IgD-negative memory B cell (primary cell): ENCODE data around the gene DNAL1. TPM values are rescaled to one million over a fixed set of nuclear protein-coding genes. Genes with fewer than 3 reads are reported as not detected.

ENCODE experiments used
- H3K27ac Mint-ChIP-seq, 3 donors: one replicate each; pipeline ENCODE4 v1.8.0; 2020 to 2022; ENCODE audit warnings: mild to moderate bottlenecking in 3 of 3, mixed read lengths in 3 of 3, moderate library complexity in 1 of 3
- H3K27me3 Mint-ChIP-seq: one replicate; pipeline ENCODE4 v1.8.0; 2021; ENCODE audit warnings: mixed read lengths
- H3K36me3 Mint-ChIP-seq: one replicate; pipeline ENCODE4 v1.8.0; 2020; ENCODE audit warnings: mild to moderate bottlenecking, mixed read lengths
- H3K4me1 Mint-ChIP-seq, 3 donors: one replicate each; pipeline ENCODE4 v1.8.0; 2020 to 2022; ENCODE audit warnings: mixed read lengths in 3 of 3, mild to moderate bottlenecking in 1 of 3
- H3K4me3 Mint-ChIP-seq, 4 donors: one replicate each; pipeline ENCODE4 v1.8.0; 2020 to 2022; ENCODE audit warnings: mild to moderate bottlenecking in 4 of 4, mixed read lengths in 4 of 4, moderate library complexity in 3 of 4
- H3K9me3 Mint-ChIP-seq, 3 donors: one replicate each; pipeline ENCODE4 v1.8.0; 2020 to 2021; ENCODE audit warnings: mixed read lengths in 3 of 3, mild to moderate bottlenecking in 1 of 3
- polyA plus RNA-seq: library from polyadenylated mRNA; unstranded; fragments of 300-500 nt; fragmentation: Illumina TruSeq; gene quantifications from one replicate; pipeline ENCODE4 v1.2.3, GENCODE V29; 2021

The DNAL1 gene
- polyA plus RNA-seq, 1 donor from 2014 or later, result 3.9 TPM

GRCh38 chr14:73745571-73746519 lies 101.1 kb downstream of the DNAL1 start:
- H3K27ac Mint-ChIP-seq, result peak overlapping the region; percentile 39 to 97 (median 87)
- peaks cover 74 to 91% (median 81%) of the 10 kb centered on the region in 3 donors for H3K4me1 Mint-ChIP-seq
- H3K27me3 Mint-ChIP-seq, result no peaks in the 10 kb centered on the region
- H3K4me3 Mint-ChIP-seq, result peak overlapping the region in 3 of 4 donors; percentile 57 to 92 (median 68)
- no peaks in the 10 kb centered on the region for H3K9me3 Mint-ChIP-seq
- no peaks in the 10 kb centered on the region for H3K36me3 Mint-ChIP-seq

DNA sequence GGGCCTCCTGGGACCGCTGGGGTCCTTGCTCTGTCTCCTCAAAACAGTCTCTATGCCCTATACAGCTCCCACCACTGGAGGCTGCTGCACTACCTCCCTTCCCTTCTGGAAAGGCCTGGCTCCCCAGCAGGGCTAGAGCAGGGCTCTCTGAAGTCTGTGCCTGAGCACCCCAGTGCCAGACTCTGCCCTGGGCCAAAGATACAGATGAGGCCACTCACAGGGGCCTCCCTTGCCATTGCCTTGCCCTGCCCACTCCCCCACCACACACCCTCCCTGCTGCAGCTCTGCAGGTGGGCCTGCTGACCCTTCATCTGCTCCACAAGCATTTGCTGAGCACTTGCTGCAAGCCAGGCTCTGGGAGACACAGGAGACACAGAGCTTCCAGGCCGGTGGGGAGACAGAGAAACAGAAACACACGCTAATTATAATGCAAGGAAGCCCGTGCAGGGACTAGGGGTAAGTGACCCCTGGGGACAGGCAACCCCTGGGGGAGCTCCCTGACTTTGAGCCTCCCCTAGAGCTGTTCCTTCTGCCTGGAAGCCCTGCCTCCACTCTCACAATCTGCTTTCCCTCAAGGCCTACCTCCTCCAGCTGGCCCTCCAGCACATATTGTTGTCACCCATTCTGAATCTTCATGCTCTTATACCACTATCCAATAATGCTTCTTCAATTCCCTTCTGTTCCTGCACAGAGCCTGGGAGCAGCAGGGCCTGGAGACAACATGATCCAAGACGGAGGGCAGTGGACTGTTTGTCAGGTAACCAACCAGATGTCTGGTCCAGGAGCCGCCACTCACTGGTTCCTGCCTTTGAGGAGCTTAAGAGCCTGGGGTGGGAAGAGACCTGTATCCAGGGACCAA lies 102.0 kb downstream of the DNAL1 start:
- Mint-ChIP-seq H3K9me3 (no peaks in the 10 kb centered on the region), H3K4me1 (peaks cover 73 to 90% (median 82%) of the 10 kb centered on the region in 3 donors), H3K27me3 (no peaks in the 10 kb centered on the region), H3K4me3 (peak overlapping the region; percentile 35 to 92 (median 77)), H3K36me3 (no peaks in the 10 kb centered on the region), H3K27ac (peak overlapping the region; percentile 80 to 97 (median 87))

DNA sequence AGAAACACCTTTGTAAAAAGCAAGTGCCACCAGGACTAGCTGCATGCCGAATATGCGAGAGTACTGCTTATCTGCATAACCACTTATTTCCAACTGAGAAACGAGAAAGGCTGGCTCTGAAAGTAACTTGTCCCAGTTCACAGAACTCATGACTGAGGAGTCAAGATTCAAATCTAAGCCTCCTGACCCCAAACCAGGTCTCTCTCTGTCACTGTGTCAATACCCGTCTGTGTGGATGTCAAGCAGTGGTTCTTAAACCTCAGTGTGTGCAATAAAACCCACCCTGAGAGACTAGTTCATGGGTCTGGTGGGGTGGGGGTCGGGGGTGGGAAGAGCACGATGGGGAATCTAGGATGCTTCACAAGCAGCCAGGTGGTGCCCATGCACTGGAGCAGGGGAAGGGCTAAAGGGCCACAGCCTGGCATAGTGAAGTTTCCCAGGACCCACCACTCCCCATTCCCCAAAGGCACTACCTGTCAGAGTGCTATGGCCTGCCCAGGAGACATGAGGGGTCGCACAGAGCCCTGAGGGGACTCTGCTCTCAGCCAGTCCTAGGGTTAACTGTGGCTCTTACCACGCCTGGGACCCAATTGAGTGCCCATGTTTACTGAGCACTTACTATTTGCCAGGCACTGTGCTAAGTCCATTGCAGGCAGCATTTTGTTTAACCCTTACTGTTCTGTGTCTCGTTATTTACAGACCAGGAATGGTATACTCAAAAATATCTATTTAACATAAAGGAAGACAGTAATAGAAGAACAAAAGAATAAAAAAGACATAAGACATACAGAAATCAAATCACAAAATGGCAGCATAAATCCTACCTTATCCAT lies 102.8 kb downstream of the DNAL1 start:
- H3K36me3 Mint-ChIP-seq, result no peaks in the 10 kb centered on the region
- H3K27ac Mint-ChIP-seq, result peak overlapping the region; percentile 87 to 97 (median 95)
- H3K4me3 Mint-ChIP-seq, result peak overlapping the region in 3 of 4 donors; percentile 68 to 92 (median 86)
- no peaks in the 10 kb centered on the region for H3K27me3 Mint-ChIP-seq
- peaks cover 74 to 90% (median 86%) of the 10 kb centered on the region in 3 donors for H3K4me1 Mint-ChIP-seq
- no peaks in the 10 kb centered on the region for H3K9me3 Mint-ChIP-seq

GRCh38 chr14:73748858-73749357 lies 104.1 kb downstream of the DNAL1 start:
- Mint-ChIP-seq H3K36me3 (no peaks in the 10 kb centered on the region), H3K4me1 (peaks cover 71 to 89% (median 82%) of the 10 kb centered on the region in 3 donors), H3K9me3 (no peaks in the 10 kb centered on the region), H3K27ac (peak overlapping the region; percentile 76 to 100 (median 95)), H3K27me3 (no peaks in the 10 kb centered on the region), H3K4me3 (peak overlapping the region in 2 of 4 donors; percentile 74 to 87)

GRCh38 chr14:73749706-73750530 lies 105.1 kb downstream of the DNAL1 start:
- Mint-ChIP-seq H3K27ac (peak overlapping the region; percentile 94 to 100 (median 98)), H3K27me3 (no peaks in the 10 kb centered on the region), H3K4me1 (peaks cover 70 to 86% (median 82%) of the 10 kb centered on the region in 3 donors), H3K4me3 (peak overlapping the region in 3 of 4 donors; percentile 74 to 87 (median 85)), H3K9me3 (no peaks in the 10 kb centered on the region), H3K36me3 (no peaks in the 10 kb centered on the region)

- Mint-ChIP-seq H3K9me3 (no peaks in the 10 kb centered on the region), H3K4me3 (peak overlapping the region in 3 of 4 donors; percentile 58 to 87 (median 85)), H3K36me3 (no peaks in the 10 kb centered on the region), H3K4me1 (peaks cover 69 to 86% (median 82%) of the 10 kb centered on the region in 3 donors), H3K27me3 (no peaks in the 10 kb centered on the region), H3K27ac (peak overlapping the region; percentile 94 to 100 (median 98))
Measured at GRCh38 chr14:73750531-73750901, 105.7 kb downstream of the DNAL1 start.

- Mint-ChIP-seq H3K36me3 (peaks cover under 1% of the 10 kb centered on the region), H3K27ac (peak overlapping the region; percentile 86 to 100 (median 98)), H3K4me3 (peak overlapping the region; percentile 44 to 90 (median 86))
Measured at GRCh38 chr14:73751157-73751691, 106.4 kb downstream of the DNAL1 start.

GRCh38 chr14:73752297-73752992 lies 107.7 kb downstream of the DNAL1 start:
- H3K9me3 Mint-ChIP-seq, result no peaks in the 10 kb centered on the region
- peaks cover 7% of the 10 kb centered on the region for H3K36me3 Mint-ChIP-seq
- peaks cover 2% of the 10 kb centered on the region for H3K27me3 Mint-ChIP-seq
- peaks cover 76 to 88% (median 86%) of the 10 kb centered on the region in 3 donors for H3K4me1 Mint-ChIP-seq
- peak overlapping the region; percentile 65 to 94 (median 86) for H3K4me3 Mint-ChIP-seq
- peak overlapping the region; percentile 86 to 100 (median 98) for H3K27ac Mint-ChIP-seq

More at GRCh38 chr14:73751157-73751691, 106.4 kb downstream of the DNAL1 start:
- Mint-ChIP-seq H3K9me3 (no peaks in the 10 kb centered on the region), H3K27me3 (no peaks in the 10 kb centered on the region), H3K4me1 (peaks cover 73 to 88% (median 83%) of the 10 kb centered on the region in 3 donors)

Other genes with a start within 250 kb of the DNAL1 start
- gene NUMB, start 186.4 kb upstream of the DNAL1 start, polyA plus RNA-seq, result 58.3 TPM
- 20.8 TPM for gene RIOX1, start 154.1 kb upstream of the DNAL1 start, polyA plus RNA-seq
- gene ACOT1, start 107.8 kb upstream of the DNAL1 start, polyA plus RNA-seq, result 3.7 TPM
- 0.34 TPM for gene HEATR4, start 86.0 kb upstream of the DNAL1 start, polyA plus RNA-seq
- gene ACOT2, start 75.8 kb upstream of the DNAL1 start, polyA plus RNA-seq, result 25.0 TPM
- 2.4 TPM for gene ACOT4, start 53.1 kb upstream of the DNAL1 start, polyA plus RNA-seq
- gene ACOT6, start 32.5 kb upstream of the DNAL1 start, polyA plus RNA-seq, result not detected
- 20.9 TPM for gene PNMA1, start 69.4 kb downstream of the DNAL1 start, polyA plus RNA-seq
- 2.0 TPM for gene PTGR2, start 206.8 kb downstream of the DNAL1 start, polyA plus RNA-seq
- 65.3 TPM for gene ZNF410, start 241.9 kb downstream of the DNAL1 start, polyA plus RNA-seq